ENCODE results near the gene SEMA5B. TPM values are rescaled to one million over a fixed set of nuclear protein-coding genes. Genes with fewer than 3 reads are reported as not detected.

The SEMA5B gene
- total and polyA plus RNA-seq, 3 donors from 2014 or later, result 0.68 to 2.0 (median 1.3) TPM

- no peaks in the 10 kb centered on the region for H3K36me3 ChIP-seq (ENCODE audit: low read depth, missing control alignments)
- TF ChIP-seq POLR2A (IDR thresholded peaks at IDR 0.05), result no peak
- no peak for TF ChIP-seq CTCF (IDR thresholded peaks at IDR 0.05)
- H3K9me3 ChIP-seq, result no peaks in the 10 kb centered on the region
- H3K27me3 ChIP-seq, result no peaks in the 10 kb centered on the region
- intact Hi-C loops (cut with DNase I; ENCODE audit: low total_unique reads), result loop anchor here (10.0 kb wide), 1 partner anchor 162 kb away; the partner anchor contains the start of gene SEMA5B
- DNase-seq, result no peak
- H3K27ac ChIP-seq, result no peak overlapping the region
- no peak overlapping the region for H3K4me3 ChIP-seq
- H3K4me1 ChIP-seq, result no peaks in the 10 kb centered on the region
Measured at GRCh38 chr3:122862381-122862780, 165.2 kb downstream of the SEMA5B start.

Other genes starting within 250 kb of the SEMA5B start
- gene HSPBAP1, start 233.9 kb downstream of the SEMA5B start, total RNA-seq, result 10 to 100 TPM; 10.6 to 11.1 TPM
- gene HSPBAP1, start 233.9 kb downstream of the SEMA5B start, polyA plus RNA-seq (ENCODE audit: insufficient read depth, low read depth, low replicate concordance), result 26.5 TPM
- 10 to 100 TPM; 17.7 to 23.7 TPM for gene SLC49A4, start 232.7 kb downstream of the SEMA5B start, total RNA-seq
- 12.4 TPM for gene SLC49A4, start 232.7 kb downstream of the SEMA5B start, polyA plus RNA-seq (ENCODE audit: insufficient read depth, low read depth, low replicate concordance)
- 10 to 100 TPM; 76.0 to 76.8 TPM for gene PDIA5, start 39.3 kb upstream of the SEMA5B start, total RNA-seq
- gene PDIA5, start 39.3 kb upstream of the SEMA5B start, polyA plus RNA-seq (ENCODE audit: insufficient read depth, low read depth, low replicate concordance), result 49.6 TPM
- 10 to 100 TPM; 52.0 to 59.6 TPM for gene SEC22A, start 174.2 kb upstream of the SEMA5B start, total RNA-seq
- gene SEC22A, start 174.2 kb upstream of the SEMA5B start, polyA plus RNA-seq (ENCODE audit: insufficient read depth, low read depth, low replicate concordance), result 58.8 TPM